Parietal lobe (tissue), 2 donors: ENCODE measurements around the gene UBXN7. TPM values are rescaled to one million over a fixed set of nuclear protein-coding genes. Genes with fewer than 3 reads are reported as not detected.

Experiments used
- small RNA-seq: library from RNA; depleted of rRNA; stranded (forward); fragments of <200 nt; gene quantifications from one replicate; pipeline ENCODE3, GENCODE V24; 2014; ENCODE audit warnings: low replicate concordance
- total RNA-seq: library from RNA; depleted of rRNA; stranded (reverse); fragments of >200 nt; gene quantifications from one replicate; pipeline ENCODE4 v1.2.3, GENCODE V29; 2014

The UBXN7 gene, protein sequence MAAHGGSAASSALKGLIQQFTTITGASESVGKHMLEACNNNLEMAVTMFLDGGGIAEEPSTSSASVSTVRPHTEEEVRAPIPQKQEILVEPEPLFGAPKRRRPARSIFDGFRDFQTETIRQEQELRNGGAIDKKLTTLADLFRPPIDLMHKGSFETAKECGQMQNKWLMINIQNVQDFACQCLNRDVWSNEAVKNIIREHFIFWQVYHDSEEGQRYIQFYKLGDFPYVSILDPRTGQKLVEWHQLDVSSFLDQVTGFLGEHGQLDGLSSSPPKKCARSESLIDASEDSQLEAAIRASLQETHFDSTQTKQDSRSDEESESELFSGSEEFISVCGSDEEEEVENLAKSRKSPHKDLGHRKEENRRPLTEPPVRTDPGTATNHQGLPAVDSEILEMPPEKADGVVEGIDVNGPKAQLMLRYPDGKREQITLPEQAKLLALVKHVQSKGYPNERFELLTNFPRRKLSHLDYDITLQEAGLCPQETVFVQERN
- 70.1 TPM for total RNA-seq

DNA sequence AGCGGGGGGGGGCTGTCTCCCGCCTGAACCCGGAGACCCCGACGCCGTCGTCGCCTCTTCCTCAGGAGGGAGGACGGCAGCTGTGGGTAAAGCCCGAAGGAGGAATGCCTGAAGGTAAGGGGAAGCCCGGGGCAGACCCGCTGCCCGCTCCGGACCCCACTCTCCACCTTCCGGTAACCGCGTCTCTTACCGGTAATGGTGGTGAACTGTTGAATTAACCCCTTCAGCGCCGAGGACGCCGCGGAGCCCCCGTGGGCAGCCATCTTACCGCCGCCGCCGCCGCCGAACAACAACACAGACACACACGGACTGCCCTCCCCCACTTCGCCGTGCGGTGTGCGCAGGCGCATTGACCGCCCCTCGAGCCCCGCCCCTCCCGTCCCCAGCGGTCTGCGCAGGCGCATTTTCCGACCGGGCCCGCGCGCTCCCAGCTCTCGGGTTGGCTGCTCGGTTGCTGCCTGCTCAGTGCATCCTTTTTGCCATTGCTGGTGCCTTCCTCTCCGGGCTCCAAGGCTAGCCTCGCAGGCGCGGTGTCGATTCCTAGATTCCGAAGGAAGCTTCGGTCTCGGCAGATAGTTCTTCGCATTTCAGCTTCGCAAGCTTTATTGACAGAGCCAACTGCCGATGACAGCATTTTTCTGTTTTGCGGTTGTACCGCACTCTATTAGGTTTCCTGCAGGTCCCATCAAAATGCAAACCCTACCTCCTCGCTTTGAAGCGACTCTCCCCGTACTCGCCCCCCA lies at the start of gene UBXN7:
Gene UBXN7, minus strand, starts transcription at position 291 of the 743 bp plus-strand sequence. Its CDS starts 28 bp downstream, at position 263.

DNA sequence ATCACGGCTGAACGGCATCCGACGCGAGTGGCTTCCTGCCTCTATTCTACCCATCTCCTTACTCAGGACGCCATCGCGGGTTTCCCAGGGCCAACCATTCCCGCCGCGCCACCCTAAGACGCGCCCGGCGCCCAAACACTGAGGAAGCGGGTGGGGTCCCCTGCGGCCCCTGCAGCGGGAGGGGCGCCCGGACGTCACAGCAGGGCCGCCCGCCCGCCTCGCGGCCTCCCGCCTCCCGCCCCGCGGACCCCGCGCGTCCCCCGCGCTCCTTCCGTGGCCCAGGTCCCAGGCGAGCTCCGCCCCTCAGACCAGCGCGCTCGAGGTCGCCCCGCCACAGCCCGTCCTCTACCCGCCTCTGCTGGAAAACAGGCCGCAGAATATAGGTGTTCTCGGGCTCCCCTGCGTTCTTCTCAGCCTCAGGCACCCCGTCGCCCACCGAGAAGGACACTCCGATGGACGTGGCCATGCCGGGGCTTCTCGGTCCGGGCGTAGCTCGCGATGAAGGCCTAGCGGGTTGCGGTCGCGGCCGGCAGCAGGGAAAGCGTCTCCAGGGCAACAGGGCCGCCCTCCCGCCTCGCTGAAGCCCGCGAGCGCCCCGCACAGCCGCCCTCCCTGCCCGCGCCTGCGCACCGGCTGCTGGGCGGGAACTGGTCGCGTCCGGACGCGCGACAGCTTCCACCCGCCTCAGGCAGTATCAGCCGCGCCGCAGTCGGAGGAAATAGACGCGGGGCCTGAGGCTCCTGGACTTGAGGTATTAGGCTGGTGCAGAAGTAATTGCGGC lies 114.3 kb downstream of the UBXN7 start, which contains the start of gene DYNLT2B:
Gene DYNLT2B, minus strand, starts transcription at position 554 of the 781 bp plus-strand sequence. Its CDS starts 88 bp downstream, at position 466.

Small RNA genes lying within 50 kb of the gene (small RNA-seq; reads per million reads assigned to genes)
- not detected for gene AC069257.2
- not detected for gene AC083822.1
- not detected for gene AC117490.1
- not detected for gene RN7SL434P
- not detected for gene RN7SL738P
- gene RNU6-1279P: not detected
- not detected for gene RNU6-910P

Other genes starting within 250 kb of the UBXN7 start
- gene ZDHHC19, start 221.0 kb downstream of the UBXN7 start, total RNA-seq: not detected
- gene SLC51A, start 215.9 kb downstream of the UBXN7 start, total RNA-seq: not detected
- 36.6 TPM for gene PCYT1A, start 144.7 kb downstream of the UBXN7 start, total RNA-seq
- 43.8 TPM for gene DYNLT2B, start 114.2 kb downstream of the UBXN7 start, total RNA-seq
- not detected for gene TM4SF19, start 94.0 kb downstream of the UBXN7 start, total RNA-seq
- 23.5 TPM for gene RNF168, start 71.3 kb upstream of the UBXN7 start, total RNA-seq
- not detected for gene SMCO1, start 82.9 kb upstream of the UBXN7 start, total RNA-seq
- gene WDR53, start 136.1 kb upstream of the UBXN7 start, total RNA-seq: 5.3 TPM
- gene FBXO45, start 136.2 kb upstream of the UBXN7 start, total RNA-seq: 37.2 TPM
- 1.6 TPM for gene NRROS, start 207.3 kb upstream of the UBXN7 start, total RNA-seq